ENCODE data around the gene SREBF2. TPM values are rescaled to one million over a fixed set of nuclear protein-coding genes. Genes with fewer than 3 reads are reported as not detected.

Gene SREBF2
- total RNA-seq, 4 donors from 2014 or later, result 97.5 to 160 (median 146) TPM

- H3K27ac ChIP-seq, result no peak overlapping the region
- peaks cover 39% of the 10 kb centered on the region for H3K4me1 ChIP-seq
- peaks cover 62% of the 10 kb centered on the region for H3K27me3 ChIP-seq
- WGBS, result 51% methylated on average over 10 of the region's 10 CpGs
- no peaks in the 10 kb centered on the region for H3K9me3 ChIP-seq
- no peak for TF ChIP-seq POLR2A (IDR thresholded peaks at IDR 0.05)
- TF ChIP-seq, protein P1, sequence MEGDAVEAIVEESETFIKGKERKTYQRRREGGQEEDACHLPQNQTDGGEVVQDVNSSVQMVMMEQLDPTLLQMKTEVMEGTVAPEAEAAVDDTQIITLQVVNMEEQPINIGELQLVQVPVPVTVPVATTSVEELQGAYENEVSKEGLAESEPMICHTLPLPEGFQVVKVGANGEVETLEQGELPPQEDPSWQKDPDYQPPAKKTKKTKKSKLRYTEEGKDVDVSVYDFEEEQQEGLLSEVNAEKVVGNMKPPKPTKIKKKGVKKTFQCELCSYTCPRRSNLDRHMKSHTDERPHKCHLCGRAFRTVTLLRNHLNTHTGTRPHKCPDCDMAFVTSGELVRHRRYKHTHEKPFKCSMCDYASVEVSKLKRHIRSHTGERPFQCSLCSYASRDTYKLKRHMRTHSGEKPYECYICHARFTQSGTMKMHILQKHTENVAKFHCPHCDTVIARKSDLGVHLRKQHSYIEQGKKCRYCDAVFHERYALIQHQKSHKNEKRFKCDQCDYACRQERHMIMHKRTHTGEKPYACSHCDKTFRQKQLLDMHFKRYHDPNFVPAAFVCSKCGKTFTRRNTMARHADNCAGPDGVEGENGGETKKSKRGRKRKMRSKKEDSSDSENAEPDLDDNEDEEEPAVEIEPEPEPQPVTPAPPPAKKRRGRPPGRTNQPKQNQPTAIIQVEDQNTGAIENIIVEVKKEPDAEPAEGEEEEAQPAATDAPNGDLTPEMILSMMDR (IDR thresholded peaks at IDR 0.05), result no peak
- no peak for TF ChIP-seq POLR2AphosphoS5 (IDR thresholded peaks at IDR 0.05)
- TF ChIP-seq EP300 (IDR thresholded peaks at IDR 0.05), result no peak
- DNase-seq (ENCODE audit: low spot score in 2 of 2), result no peak
- no peak overlapping the region for H3K4me3 ChIP-seq
- no peaks in the 10 kb centered on the region for H3K36me3 ChIP-seq
These were observed 83.9 kb downstream of the SREBF2 start for GRCh38 chr22:41916745-41917358.

DNA sequence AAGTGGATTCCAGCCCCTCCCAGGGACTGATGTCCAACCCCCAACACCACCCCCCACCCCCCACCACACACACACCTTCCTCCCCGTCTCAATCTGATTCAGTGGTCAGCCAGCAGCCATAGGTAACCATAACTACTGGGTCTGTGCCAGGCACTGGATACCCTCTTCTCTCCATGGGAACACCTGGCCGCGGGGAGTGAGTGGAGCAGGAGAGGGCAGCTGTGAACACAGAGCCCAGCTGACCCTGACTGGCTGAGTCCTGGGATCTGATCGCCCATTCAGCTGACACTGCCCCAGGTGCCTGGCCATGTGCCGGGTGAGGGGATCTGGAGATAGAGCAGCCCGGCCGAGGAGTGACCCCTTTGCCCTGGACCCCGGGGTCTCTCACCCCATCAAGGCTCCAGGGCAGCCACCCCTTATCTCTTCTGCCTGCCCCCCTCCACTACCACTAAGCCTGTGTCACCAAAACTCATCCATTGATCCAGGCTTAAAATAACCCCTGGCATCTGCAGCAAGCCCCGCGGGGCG is 84.5 kb downstream of the SREBF2 start:
- Histone ChIP-seq H3K9me3 (no peaks in the 10 kb centered on the region), H3K4me1 (peaks cover 39% of the 10 kb centered on the region), H3K27ac (no peak overlapping the region), H3K4me3 (no peak overlapping the region), H3K36me3 (no peaks in the 10 kb centered on the region), H3K27me3 (peaks cover 56% of the 10 kb centered on the region)
- 49% methylated on average over 6 of the region's 11 CpGs for WGBS
- TF ChIP-seq POLR2A (IDR thresholded peaks at IDR 0.05) (no peak), EP300 (IDR thresholded peaks at IDR 0.05) (no peak), POLR2AphosphoS5 (IDR thresholded peaks at IDR 0.05) (no peak)
- TF ChIP-seq, protein P1 (IDR thresholded peaks at IDR 0.05), result no peak
- DNase-seq (ENCODE audit: low spot score in 2 of 2), result no peak

GRCh38 chr22:41917903-41918791 is 85.2 kb downstream of the SREBF2 start:
- Histone ChIP-seq H3K27me3 (peaks cover 49% of the 10 kb centered on the region), H3K9me3 (no peaks in the 10 kb centered on the region), H3K27ac (no peak overlapping the region), H3K4me3 (no peak overlapping the region), H3K36me3 (no peaks in the 10 kb centered on the region), H3K4me1 (peaks cover 39% of the 10 kb centered on the region)
- TF ChIP-seq POLR2A (IDR thresholded peaks at IDR 0.05), result no peak
- TF ChIP-seq, protein P1 (IDR thresholded peaks at IDR 0.05), result no peak
- WGBS, result 71% methylated on average over 13 of the region's 23 CpGs
- no peak for DNase-seq (ENCODE audit: low spot score in 2 of 2)

- Histone ChIP-seq H3K4me1 (peaks cover 31% of the 10 kb centered on the region), H3K36me3 (no peaks in the 10 kb centered on the region), H3K9me3 (no peaks in the 10 kb centered on the region), H3K27ac (no peak overlapping the region), H3K4me3 (peak overlapping the region; percentile 52), H3K27me3 (peaks cover 34% of the 10 kb centered on the region)
- DNase-seq (ENCODE audit: low spot score in 2 of 2), result no peak
- 3% methylated on average over 31 of the region's 62 CpGs for WGBS
- TF ChIP-seq POLR2A (IDR thresholded peaks at IDR 0.05) (no peak), EP300 (IDR thresholded peaks at IDR 0.05) (no peak), POLR2AphosphoS5 (IDR thresholded peaks at IDR 0.05) (no peak)
- TF ChIP-seq, protein P1 (IDR thresholded peaks at IDR 0.05), result no peak
These were observed 86.7 kb downstream of the SREBF2 start for GRCh38 chr22:41919357-41920224.
